Heart right ventricle (tissue), 16 donors: ENCODE measurements around the gene HEYL. TPM values are rescaled to one million over a fixed set of nuclear protein-coding genes. Genes with fewer than 3 reads are reported as not detected.

Source experiments
- ATAC-seq, 8 donors: fragments of 200-7000 bp; cut with Tn5 transposase; one replicate each; pipeline ENCODE4 v1.9.1; 2020; ENCODE audit warnings: mild to moderate bottlenecking in 8 of 8, moderate library complexity in 8 of 8, moderate number of reproducible peaks in 1 of 8
- DNase-seq, 2 donors: peaks; one replicate each; pipeline ENCODE4 v3.0.0-alpha.2; 2020
- H3K27ac ChIP-seq, 10 donors: fragments of 200-600 bp; sonication (generic) in 2 of 10; one replicate each; pipeline versions ENCODE4 v1.5.0 to v1.8.0; 2020 to 2022; ENCODE audit warnings: mild to moderate bottlenecking in 3 of 10
- H3K27me3 ChIP-seq, 7 donors: fragments of 200-600 bp; one replicate each; pipeline ENCODE4 v1.8.0; 2021 to 2022; ENCODE audit warnings: mild to moderate bottlenecking in 2 of 7
- H3K36me3 ChIP-seq, 9 donors: fragments of 200-600 bp; sonication (generic) in 1 of 9; one replicate each; pipeline versions ENCODE4 v1.5.0 to v1.8.0; 2020 to 2022; ENCODE audit warnings: mild to moderate bottlenecking in 2 of 9
- H3K4me1 ChIP-seq, 9 donors: fragments of 200-600 bp; sonication (generic) in 1 of 9; one replicate each; pipeline versions ENCODE4 v1.5.0 to v1.8.0; 2020 to 2022; ENCODE audit warnings: mild to moderate bottlenecking in 4 of 9
- H3K4me3 ChIP-seq, 10 donors: fragments of 200-600 bp; sonication (generic) in 2 of 10; one replicate each; pipeline versions ENCODE4 v1.5.0 to v1.8.0; 2020 to 2022; ENCODE audit warnings: mild to moderate bottlenecking in 7 of 10, moderate library complexity in 2 of 10
- H3K9me3 ChIP-seq, 11 donors: fragments of 200-600 bp in 10 of 11; sonication (generic) in 2 of 11; one replicate each; pipeline versions ENCODE4 v1.5.0 to v1.8.0; 2013 to 2022; ENCODE audit warnings: mild to moderate bottlenecking in 2 of 11, control low read depth in 1 of 11, moderate library complexity in 1 of 11
- WGBS, 2 donors: extraction: QIAGEN DNeasy Blood & Tissue Kit; methylation state at CpG; one replicate each; pipeline ENCODE4 v1.1.7; 2013; ENCODE audit warnings: inconsistent platforms in 1 of 2; 5-methylcytosine and 5-hydroxymethylcytosine counted together
- intact Hi-C, 10 donors: fragments of 100-400 bp; cut with DNase I; formaldehyde crosslinking; loops; one replicate each; pipeline versions ENCODE4 v1.11.1 to v1.14.2; 2022
- polyA plus RNA-seq, 2 donors: library from polyadenylated mRNA; stranded (reverse); fragments of 200-250 nt; gene quantifications; one replicate each; pipeline ENCODE4 v1.2.3, GENCODE V29; 2013
- total RNA-seq, 10 donors: library from RNA; stranded (reverse); fragmentation: NEBNext Ultra II Directional in 3 of 10; extraction: Animal tissue kit (Norgen Biotek cat#: 25700) in 3 of 10; gene quantifications; one replicate each; pipeline versions ENCODE4 v1.2.1 to v1.2.4, GENCODE V29; 2021 to 2023
- TF ChIP-seq, protein P1 (sequence below), 9 donors: fragments of 200-600 bp; sonication (generic) in 2 of 9; IDR thresholded peaks; one replicate each; pipeline versions ENCODE4 v1.5.0 to v1.8.0; 2021 to 2022; ENCODE audit warnings: antibody characterized with exemption in 9 of 9, mild to moderate bottlenecking in 5 of 9, moderate library complexity in 1 of 9
- donor health status: Arrhythmogenic right ventricular cardiomyopathy.
- donor health status: ischemic (EF 13 %, LVEDD 7.1; RV severe dilation, severe dysfunction).
- donor health status: healthy with polysubstance abuse.
- donor health status: DM: no; HTN: yes; CAD: no.
- donor health status: DM: no; HTN: no; CAD: no.
- donor health status: ischemic (EF 25% LVEDD 6.9; RV normal size, moderate dysfunction).
- donor health status: ischemic (EF 25% LVEDD 5.7; RV mildly dilated, moderate dysfunction).
- donor health status: healthy.
- donor health status: DM: yes; HTN: yes; CAD: no.
- donor health status: Ischemic cardiomyopathy.
- donor health status: ischemic (EF 35%, LVEDD 5.7; RV mildly dilated, moderate dysfunction).
- donor health status: nonischemic (EF 11% LVEDD 7.7; RV severe dilation, severe dysfunction).
- donor health status: DM: yes; HTN: yes; CAD: no.
- donor health status: PGD.
- donor health status: ischemic (EF 29% LVEDD 5.4; RV normal size, mild dysfunction).
- donor health status: nonischemic (EF 23%, LVEDD 6.1; RV moderate dilation, normal function).

HEYL gene
- total and polyA plus RNA-seq, 12 donors = 11.5 to 27.5 (median 14.3) TPM

DNA sequence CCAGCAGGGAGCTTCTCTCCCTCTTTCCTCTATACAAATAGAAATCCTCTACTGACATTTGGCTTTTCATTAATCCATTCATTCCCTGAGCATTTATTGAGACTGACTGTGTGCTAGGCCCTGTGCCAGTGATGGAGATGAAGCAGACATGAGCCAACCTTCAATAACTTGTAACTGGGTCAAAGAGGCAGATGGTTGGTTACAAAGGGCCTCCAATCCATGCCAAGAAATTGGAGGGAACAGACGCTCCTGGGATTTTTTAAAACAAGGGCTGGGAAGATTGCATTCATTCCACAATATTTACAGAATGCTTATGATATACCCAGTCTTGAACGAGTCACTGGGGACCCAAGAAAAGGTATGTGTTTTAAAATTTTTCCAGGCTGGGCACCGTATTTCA is 45.6 kb upstream of the HEYL start:
- H3K36me3 ChIP-seq = no peaks in the 10 kb centered on the region
- 86 to 87% methylated on average over 3 of the region's 3 CpGs for WGBS, 2 donors
- no peak overlapping the region for H3K4me3 ChIP-seq
- DNase-seq (no peak), ATAC-seq (no peak)
- no peaks in the 10 kb centered on the region for H3K9me3 ChIP-seq
- TF ChIP-seq, protein P1, sequence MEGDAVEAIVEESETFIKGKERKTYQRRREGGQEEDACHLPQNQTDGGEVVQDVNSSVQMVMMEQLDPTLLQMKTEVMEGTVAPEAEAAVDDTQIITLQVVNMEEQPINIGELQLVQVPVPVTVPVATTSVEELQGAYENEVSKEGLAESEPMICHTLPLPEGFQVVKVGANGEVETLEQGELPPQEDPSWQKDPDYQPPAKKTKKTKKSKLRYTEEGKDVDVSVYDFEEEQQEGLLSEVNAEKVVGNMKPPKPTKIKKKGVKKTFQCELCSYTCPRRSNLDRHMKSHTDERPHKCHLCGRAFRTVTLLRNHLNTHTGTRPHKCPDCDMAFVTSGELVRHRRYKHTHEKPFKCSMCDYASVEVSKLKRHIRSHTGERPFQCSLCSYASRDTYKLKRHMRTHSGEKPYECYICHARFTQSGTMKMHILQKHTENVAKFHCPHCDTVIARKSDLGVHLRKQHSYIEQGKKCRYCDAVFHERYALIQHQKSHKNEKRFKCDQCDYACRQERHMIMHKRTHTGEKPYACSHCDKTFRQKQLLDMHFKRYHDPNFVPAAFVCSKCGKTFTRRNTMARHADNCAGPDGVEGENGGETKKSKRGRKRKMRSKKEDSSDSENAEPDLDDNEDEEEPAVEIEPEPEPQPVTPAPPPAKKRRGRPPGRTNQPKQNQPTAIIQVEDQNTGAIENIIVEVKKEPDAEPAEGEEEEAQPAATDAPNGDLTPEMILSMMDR (IDR thresholded peaks at IDR 0.05) = no peak
- peaks cover 0 to 86% (median 60%) of the 10 kb centered on the region in 7 donors for H3K27me3 ChIP-seq
- intact Hi-C loops = no loop called here
- peaks cover 0 to 10% (median 5%) of the 10 kb centered on the region in 9 donors for H3K4me1 ChIP-seq
- no peak overlapping the region for H3K27ac ChIP-seq

DNA sequence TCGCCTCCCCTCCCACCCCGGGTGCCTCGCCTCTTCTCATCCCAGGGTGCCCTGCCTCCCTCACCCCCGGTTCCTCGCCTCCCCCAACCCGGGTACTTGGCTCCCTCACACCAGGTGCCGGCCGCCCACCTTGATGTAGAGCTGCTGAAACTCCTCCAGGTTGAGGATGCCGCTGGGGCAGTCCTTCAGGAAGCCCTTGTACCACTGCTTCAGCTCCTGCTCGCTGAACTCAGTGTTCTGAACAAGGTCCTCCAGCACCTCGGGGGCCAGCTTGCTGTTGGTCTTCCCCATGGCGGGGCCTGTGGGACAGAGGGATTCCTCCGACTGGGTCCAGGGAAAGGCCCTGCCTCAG is 44.8 kb upstream of the HEYL start:
- Histone ChIP-seq H3K27ac (no peak overlapping the region), H3K4me3 (no peak overlapping the region), H3K4me1 (peaks cover 0 to 9% (median 4%) of the 10 kb centered on the region in 9 donors), H3K9me3 (no peaks in the 10 kb centered on the region), H3K36me3 (no peaks in the 10 kb centered on the region), H3K27me3 (peaks cover 0 to 78% (median 60%) of the 10 kb centered on the region in 7 donors)
- intact Hi-C loops = no loop called here
- 64 to 68% methylated on average over 13 of the region's 13 CpGs for WGBS, 2 donors
- TF ChIP-seq, protein P1 (IDR thresholded peaks at IDR 0.05) = no peak
- no peak for ATAC-seq
- no peak for DNase-seq

DNA sequence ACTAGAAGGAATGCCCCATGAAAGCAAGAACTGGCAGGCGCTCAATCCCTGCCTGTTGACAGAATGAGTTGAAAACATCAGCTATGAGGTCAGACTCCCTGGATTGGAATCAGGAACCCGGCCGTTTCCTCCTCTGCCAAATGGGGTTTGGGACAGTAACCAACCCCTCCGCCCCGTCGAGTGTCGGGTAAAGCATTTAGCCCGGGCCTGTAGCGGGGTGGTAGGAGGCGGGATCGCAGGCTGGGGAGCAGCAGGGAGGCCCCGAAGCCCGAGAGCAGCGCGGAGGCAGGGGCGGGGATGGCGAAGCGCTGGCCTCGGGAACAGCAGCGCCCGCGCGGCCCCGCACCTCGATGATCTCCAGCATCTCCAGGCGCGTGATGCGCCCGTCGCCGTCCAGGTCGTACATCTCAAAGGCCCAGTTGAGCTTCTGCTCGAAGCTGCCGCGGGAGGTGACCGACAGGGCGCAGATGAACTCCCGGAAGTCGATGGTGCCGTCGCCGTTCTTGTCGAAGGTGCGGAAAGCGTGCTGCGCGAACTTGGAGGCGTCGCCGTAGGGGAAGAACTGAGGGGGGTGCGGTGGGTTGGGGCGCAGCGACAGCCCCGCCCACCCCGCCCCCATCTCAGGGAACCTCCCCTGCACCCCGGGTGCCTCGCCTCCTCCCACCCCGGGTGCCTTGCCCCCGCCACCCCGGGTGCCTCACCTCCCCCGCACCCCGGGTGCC is 44.3 kb upstream of the HEYL start:
- WGBS, 2 donors = 15 to 19% methylated on average over 58 to 62 of the region's 62 CpGs
- Histone ChIP-seq H3K27me3 (peaks cover 0 to 73% (median 56%) of the 10 kb centered on the region in 7 donors), H3K4me1 (peaks cover 0 to 6% (median 4%) of the 10 kb centered on the region in 9 donors), H3K4me3 (no peak overlapping the region), H3K36me3 (no peaks in the 10 kb centered on the region), H3K9me3 (no peaks in the 10 kb centered on the region), H3K27ac (no peak overlapping the region)
- intact Hi-C loops = no loop called here
- ATAC-seq (peak in 4 of 8 donors; percentile 12 to 21 (median 18)), DNase-seq (peak in 1 of 2 donors; percentile 25)
- TF ChIP-seq, protein P1 (IDR thresholded peaks at IDR 0.05) = no peak

DNA sequence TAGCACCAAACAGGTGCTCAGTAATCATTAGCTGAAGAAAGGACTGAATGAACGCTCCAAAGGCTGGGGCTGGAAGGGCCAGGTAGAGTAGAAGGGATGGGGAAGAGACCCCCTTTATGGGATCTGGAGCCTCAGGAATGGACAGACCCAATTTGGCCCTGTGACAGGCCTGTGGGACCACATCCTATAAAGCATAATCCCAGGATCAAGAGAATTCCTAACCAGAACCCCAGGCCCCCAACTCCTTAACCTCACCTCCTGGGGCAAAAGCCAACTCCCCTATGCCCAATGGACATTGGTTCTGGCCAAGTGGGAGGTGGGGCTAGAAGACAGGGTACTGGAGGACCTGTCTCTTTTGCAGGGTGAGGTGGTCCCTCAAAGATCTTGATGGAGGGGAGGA is 42.6 kb upstream of the HEYL start:
- 81 to 83% methylated on average over 1 of the region's 1 CpG for WGBS, 2 donors
- ATAC-seq (no peak), DNase-seq (no peak)
- no peak overlapping the region for H3K4me3 ChIP-seq
- no peaks in the 10 kb centered on the region for H3K36me3 ChIP-seq
- peaks cover 0 to 5% (median 3%) of the 10 kb centered on the region in 9 donors for H3K4me1 ChIP-seq
- intact Hi-C loops = no loop called here
- TF ChIP-seq, protein P1 (IDR thresholded peaks at IDR 0.05) = no peak
- H3K27me3 ChIP-seq = peaks cover 0 to 61% (median 53%) of the 10 kb centered on the region in 7 donors
- no peak overlapping the region for H3K27ac ChIP-seq
- H3K9me3 ChIP-seq = no peaks in the 10 kb centered on the region
